HG03378 (cell line): ENCODE results near the gene TTC13.

Experiments
- ATAC-seq: cut with Tn5 transposase; IDR thresholded peaks from one replicate; pipeline ENCODE4 v1.9.1; 2021; ENCODE audit warnings: mild to moderate bottlenecking, moderate library complexity; ENCODE audit not compliant: unreplicated experiment

Gene TTC13

DNA sequence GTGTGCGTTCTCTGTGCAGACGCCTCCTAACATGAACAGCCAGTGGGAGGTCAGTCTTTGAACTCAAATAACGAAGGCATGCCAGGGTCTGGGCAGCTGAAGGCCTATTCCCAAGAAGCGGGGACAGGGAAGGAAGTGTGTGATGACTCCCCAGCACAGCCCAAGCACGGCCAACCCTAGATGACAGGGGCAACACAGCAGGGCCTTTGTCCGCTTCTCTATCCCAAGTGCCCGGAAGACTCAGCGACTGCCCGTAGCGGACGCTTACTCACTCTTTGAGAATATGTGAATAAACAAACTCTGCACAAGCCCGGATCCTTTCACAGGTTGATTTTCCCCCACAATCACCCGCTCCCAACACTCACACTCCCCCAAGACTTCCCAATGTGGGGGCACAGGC is 121.6 kb downstream of the TTC13 start:
- no peak for ATAC-seq
